NCI-H748 (cell line): Measurements from ENCODE around the gene RTN4R.
"Not testable (repeated sequence)": the region's sequence is repeated elsewhere in the genome, so short reads cannot be mapped to it uniquely, and the experiment has no call there.

Experiments used
- DNase-seq: peaks from one replicate; lab custom pipeline; 2025; ENCODE audit not compliant: unreplicated experiment; lab: John Stamatoyannopoulos, UW

Gene RTN4R

GRCh38 chr22:20289182-20290044, 21.3 kb upstream of the RTN4R start:
- not testable (repeated sequence) for DNase-seq

DNA sequence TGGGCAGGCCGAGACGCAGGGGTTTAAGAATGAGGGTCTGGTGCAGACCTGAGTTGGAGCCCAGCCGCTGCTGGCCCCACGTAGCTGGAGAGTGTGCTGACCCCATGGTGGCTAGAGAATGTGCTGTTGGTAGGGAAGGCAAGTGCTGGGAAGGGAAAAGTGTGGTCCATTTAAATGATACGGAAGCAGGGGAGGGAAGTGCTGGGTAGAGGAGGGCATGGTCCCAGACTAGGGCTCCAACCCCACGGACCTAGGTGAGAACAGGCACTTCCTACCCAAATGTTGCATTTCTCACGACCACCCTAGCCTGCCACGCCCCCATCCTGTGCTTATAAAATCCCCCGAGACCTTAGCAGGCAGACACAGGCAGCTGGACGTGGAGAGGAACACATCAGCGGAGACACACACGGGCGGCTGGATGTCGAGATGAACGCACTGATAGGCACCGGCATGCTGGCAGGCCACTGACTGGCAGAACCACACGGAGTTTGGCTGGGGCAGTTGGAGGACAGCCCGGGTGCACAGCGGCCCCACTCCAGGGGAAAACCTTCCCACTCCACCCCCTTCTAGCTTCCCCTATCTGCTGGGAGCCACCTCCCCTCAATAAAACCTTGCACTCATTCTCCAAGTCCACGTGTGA, 18.8 kb upstream of the RTN4R start:
- not testable (repeated sequence) for DNase-seq

DNA sequence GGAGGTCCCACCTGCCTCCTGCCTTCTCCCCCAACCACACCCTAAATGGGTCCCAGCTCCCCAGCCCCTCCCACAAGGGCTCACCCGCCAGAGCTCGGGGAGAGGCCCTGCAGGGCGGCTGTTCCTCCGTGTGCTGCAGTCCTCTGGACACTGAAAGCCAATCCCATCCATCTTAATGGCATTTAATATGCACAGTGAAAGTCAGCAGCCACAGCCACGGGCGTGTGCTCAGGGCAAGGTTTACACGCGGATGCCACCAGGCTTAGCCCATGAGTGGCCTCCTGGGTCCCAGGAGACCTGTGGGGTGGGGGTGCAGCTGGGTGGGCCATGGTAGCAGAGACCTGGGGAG, 18.2 kb upstream of the RTN4R start:
- not testable (repeated sequence) for DNase-seq

DNA sequence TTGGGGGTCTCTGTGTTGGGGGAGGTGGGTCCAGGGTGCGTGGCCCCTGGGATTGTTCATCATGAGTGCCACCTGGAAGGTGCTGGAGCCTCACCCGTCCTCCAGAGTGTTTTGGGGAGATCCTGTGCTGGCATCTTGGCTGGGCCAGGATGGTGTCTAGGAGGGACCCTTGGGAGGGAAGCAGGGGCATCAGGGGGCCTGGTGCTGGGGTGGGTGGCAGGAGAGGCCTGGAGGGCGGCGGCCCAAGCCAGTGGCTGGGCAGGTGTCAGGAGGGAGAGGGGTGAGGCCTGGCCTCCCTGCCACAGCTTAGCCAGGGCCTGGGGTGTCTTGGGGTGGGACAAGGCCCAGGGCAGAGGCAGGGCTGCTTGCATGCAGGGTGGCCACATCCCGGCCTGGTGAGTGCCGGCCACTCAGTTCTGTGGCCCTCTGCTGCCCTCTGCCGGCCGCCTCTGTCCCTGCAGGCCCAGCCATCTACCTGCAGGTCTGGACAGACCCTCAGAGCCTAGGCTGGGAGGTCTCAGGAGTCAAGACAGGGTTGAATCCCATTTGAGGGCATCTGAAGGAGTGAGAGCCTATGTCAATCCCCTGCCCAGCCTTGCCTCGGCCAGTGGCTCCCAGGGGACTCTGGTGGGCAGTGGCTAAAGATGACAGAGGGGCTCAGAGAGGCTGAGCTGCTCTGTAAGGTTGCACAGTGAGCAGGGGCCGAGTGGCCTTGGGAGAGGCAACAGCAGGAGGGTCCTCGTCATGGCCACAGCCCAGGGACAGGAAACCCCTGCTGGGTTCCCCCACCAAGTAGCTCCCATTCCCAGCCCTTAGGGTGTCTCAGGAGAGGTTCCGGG, 17.6 kb upstream of the RTN4R start:
- DNase-seq: peak; percentile 48

DNA sequence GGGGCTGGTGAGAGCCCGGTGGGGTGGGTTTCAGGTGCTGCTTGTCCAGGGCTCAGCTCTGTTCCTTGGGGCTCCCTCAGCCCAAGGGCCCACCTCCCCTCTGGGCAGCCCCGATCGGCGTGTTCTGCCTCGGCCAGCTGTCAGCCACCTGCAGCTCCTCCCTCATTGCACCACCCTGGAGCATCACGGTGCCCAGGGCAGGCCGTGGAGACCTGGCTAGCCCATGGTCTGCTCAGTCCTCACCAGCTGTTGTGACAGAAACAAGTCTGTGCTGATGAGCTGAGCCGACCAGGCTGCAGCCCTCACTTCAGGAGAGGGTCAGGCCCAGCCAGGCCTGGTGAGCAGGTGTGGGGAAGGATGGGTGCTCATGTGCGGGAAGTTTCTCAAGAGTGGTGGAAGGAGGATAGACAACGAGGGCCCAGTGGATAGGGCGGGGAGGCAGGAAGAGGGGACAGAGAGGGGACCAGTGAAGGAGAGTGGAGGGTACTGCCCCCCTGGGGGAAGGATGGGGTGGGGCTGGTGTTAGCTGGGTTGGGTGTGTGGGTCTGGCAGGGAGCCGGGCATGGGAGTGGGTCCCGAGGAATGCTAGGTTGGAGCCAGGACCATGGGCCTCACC, 16.5 kb upstream of the RTN4R start:
- DNase-seq: no peak

GRCh38 chr22:20283674-20284066, 15.6 kb upstream of the RTN4R start:
- DNase-seq: peak; percentile 6

DNA sequence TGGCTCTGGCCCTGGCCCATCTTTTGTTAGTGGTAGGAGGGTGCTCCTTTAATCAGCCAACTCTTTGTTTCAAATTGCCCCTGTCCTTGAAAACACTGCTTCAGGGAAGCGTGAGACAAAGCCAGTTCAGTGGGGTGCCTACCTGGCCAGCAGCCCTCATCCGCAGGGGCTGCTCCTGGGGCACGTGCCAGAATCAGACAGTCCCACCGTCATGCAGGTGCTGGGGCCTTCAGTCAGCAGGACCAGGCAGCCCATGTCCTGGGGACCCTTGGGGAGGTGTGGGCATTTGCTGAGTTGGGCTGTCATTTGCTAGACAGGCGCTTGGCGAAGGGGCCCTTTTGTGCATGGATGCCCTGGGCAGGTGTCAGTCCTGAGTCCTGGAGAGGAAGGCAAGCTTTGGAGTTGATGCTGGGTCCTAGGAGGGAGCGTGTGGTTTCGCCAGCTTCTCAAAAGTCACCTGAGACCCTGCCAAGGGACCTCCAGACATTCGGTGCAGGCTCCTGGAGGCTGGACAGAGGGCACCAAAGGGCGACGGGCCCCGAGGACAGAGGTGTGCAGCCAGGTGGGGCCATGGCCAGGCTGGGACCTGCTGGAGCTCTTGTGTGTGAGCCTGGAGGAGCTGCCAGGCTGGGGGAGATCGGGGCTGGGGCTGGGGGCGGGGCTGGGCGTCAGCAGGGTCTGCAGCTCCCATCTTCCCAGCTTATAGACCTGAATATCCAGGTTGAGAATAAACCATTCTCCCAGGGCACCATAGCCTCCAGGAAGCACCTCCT, 15.0 kb upstream of the RTN4R start:
- no peak for DNase-seq

DNA sequence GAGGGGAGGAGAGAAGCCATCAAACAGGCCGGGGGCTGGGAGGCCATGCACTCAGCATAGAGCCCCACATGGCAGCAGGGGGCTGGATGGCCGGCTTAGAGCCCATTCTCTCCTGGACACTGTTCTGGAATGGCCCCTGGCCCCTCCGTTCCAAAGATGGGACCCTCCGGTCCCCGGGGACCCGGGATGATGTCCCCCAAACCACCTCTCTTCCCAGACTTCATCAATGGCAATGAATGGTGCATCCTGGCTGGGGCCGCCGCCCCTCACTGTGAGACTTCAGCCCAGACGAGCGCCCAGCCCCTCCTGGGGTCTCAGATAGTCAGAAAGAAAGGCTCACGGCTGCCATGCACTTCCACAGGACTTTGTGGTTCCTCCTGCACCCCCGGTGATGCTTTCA, 13.8 kb upstream of the RTN4R start:
- no peak for DNase-seq

- not testable (repeated sequence) for DNase-seq
Observed at GRCh38 chr22:20281473-20281872, 13.4 kb upstream of the RTN4R start.

- DNase-seq: no peak
Observed at GRCh38 chr22:20280866-20281265, 12.7 kb upstream of the RTN4R start.

- peak; percentile 49 for DNase-seq
Observed at GRCh38 chr22:20280163-20280562, 12.0 kb upstream of the RTN4R start.

- DNase-seq: no peak
Observed at GRCh38 chr22:20279662-20280134, 11.6 kb upstream of the RTN4R start.

- DNase-seq: not testable (repeated sequence)
Observed at GRCh38 chr22:20278726-20279490, 10.8 kb upstream of the RTN4R start.

DNA sequence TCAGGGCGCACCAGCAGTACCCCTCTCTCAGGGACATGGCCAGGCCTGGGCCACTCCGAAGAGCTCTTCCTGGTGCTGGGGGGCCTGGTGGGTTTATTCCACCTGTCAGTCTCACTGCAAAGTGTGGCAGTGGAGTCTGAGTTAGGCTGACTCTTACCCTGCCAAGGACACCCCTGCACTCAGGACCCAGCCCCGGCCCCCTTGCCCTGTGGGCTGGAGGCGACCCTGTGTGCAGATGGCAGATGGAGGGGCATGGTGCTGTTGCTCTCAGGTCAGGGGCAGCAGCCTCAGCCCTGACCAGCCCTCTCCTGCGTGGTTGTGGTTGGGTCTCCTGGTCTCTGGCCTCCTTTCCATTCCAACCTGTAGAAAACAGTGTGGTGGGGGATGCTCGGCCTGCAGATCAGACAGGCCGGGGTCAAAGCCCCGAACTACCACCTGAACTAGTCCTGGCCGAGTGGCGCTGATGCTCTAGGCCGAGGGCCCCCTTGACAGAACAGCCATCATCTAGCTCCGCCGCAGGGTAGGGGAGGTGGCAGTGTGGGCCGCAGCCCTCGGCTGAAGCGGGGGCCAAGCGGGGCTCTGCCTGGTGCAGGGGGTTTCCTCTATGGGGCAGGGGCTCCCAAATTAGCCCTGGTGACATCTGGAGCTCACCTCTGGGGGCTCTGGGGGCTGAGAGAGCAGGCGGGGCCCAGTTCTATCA, 10.0 kb upstream of the RTN4R start:
- DNase-seq: not testable (repeated sequence)

DNA sequence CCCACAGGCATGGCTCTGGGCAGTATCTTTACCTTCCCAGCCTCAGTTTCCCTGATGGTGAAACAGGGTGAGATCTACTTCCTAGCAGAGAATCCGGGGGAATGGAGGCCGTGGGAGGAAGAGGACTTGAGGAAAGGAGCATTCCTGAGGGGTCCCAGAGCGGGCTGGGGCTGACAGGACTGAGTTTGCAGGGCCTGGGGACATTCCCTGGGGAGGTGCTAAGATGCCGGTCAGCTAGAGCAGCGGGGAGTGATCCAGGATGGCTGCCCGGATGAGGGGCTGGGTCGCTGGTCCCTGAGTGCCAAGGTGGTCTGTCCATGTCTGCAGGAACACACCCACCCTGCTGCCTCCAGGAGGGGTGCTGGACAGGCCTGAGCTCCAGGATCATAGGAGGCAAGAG, 8.3 kb upstream of the RTN4R start:
- no peak for DNase-seq

GRCh38 chr22:20275836-20276235, 7.7 kb upstream of the RTN4R start:
- DNase-seq: no peak

DNA sequence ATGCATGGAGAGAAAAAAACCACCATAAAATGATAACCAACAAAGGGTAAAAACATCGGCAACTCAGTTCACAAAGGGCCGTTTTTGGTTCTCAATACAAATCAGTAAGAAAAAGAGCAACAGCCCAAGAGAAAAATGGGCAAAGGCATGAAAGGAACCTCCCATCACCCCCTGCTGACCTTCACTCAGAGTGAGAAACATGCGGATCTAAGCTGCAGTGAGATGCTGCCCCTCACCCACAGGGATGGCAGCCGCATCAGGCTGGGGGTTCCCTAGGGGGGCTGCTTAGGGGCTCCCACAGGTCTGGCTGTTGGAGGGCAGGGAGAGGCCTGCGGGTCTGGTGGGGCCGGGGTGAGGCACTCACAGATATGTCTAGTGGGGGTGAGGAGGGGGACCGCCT, 7.2 kb upstream of the RTN4R start:
- not testable (repeated sequence) for DNase-seq

- DNase-seq: not testable (repeated sequence)
Observed at GRCh38 chr22:20274374-20274773, 6.3 kb upstream of the RTN4R start.

GRCh38 chr22:20273758-20274181, 5.7 kb upstream of the RTN4R start:
- DNase-seq: no peak
